SK-N-SH (cell line): ENCODE results near the gene TNFRSF12A.

Source experiments
- EP300 ChIP-seq, 2 experiments: IDR thresholded peaks; 2 replicates each; pipeline versions ENCODE4 v1.4.0 to v1.6.1; 2012; ENCODE audit warnings: borderline replicate concordance in 1 of 2, low read depth in 1 of 2, low read length in 1 of 2
- EZH2phosphoT487 ChIP-seq: fragments of 200-600 bp; sonication (generic); IDR thresholded peaks from 2 replicates; pipeline ENCODE4 v1.6.1; 2017; ENCODE audit warnings: low read depth, mixed run types, mild to moderate bottlenecking, antibody characterized with exemption, moderate library complexity, borderline replicate concordance
- FOSL2 ChIP-seq: IDR thresholded peaks from 2 replicates; pipeline ENCODE4 v1.4.0; 2012; ENCODE audit warnings: low read depth, mild to moderate bottlenecking, moderate library complexity, borderline replicate concordance
- GATA2 ChIP-seq: sonication (generic); formaldehyde crosslinking; IDR thresholded peaks from 2 replicates; pipeline ENCODE4 v1.5.0; 2020; ENCODE audit warnings: mild to moderate bottlenecking, missing genetic modification reagents
- JUND ChIP-seq: IDR thresholded peaks from 2 replicates; pipeline ENCODE4 v1.4.0; 2012
- NRF1 ChIP-seq: IDR thresholded peaks from 2 replicates; pipeline ENCODE4 v1.6.1; 2012; ENCODE audit warnings: low read depth, mild to moderate bottlenecking, low read length
- POLR2AphosphoS5 ChIP-seq: IDR thresholded peaks from 2 replicates; pipeline ENCODE4 v1.6.1; 2012; ENCODE audit warnings: low read depth, low read length
- SMC3 ChIP-seq: IDR thresholded peaks from 2 replicates; pipeline ENCODE4 v1.6.1; 2012; ENCODE audit warnings: low read depth, low read length, improper control_type of control experiment
- TAF1 ChIP-seq: IDR thresholded peaks from 2 replicates; pipeline ENCODE4 v1.6.1; 2012; ENCODE audit warnings: low read depth, mild to moderate bottlenecking, low read length, moderate library complexity, borderline replicate concordance
- TCF12 ChIP-seq: IDR thresholded peaks from 2 replicates; pipeline ENCODE4 v1.4.0; 2012
- YY1 ChIP-seq: IDR thresholded peaks from 2 replicates; pipeline ENCODE4 v1.4.0; 2012; ENCODE audit warnings: low read depth, mild to moderate bottlenecking
- TF ChIP-seq, protein P1 (sequence below): fragments of 200-600 bp; sonication (generic); IDR thresholded peaks from 2 replicates; pipeline ENCODE4 v1.6.1; 2017; ENCODE audit warnings: antibody characterized with exemption, mild to moderate bottlenecking, moderate library complexity
- TF ChIP-seq, protein P2 (sequence below): IDR thresholded peaks from 2 replicates; pipeline ENCODE4 v1.6.1; 2012; ENCODE audit warnings: mild to moderate bottlenecking, low read depth, low read length, moderate library complexity
- TF ChIP-seq, protein P3 (sequence below): IDR thresholded peaks from 2 replicates; pipeline ENCODE4 v1.4.0; 2012; ENCODE audit warnings: low read depth, borderline replicate concordance

DNA sequence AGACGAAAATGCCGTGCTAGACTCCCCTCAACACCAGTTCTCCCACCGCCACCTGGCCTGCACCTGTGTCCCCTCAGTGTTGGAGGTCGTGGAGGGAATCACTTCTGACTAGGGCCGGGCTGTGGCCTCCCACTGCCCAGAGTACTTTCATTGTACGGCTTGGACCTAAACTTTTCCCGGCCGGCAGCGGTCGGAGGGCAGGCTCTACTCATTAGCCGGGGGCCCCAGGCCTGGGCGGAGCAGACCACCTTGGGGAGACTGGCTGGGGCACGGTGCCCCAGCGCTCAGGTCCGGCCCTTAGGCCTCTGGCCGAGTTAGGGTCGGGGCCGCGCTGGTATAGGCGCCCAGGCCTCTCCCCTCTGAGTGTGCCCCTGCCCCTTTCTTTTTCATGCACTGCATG lies 2.8 kb upstream of the TNFRSF12A start:
- TF ChIP-seq NRF1 (no peak), YY1 (no peak), TAF1 (no peak), TCF12 (no peak), SMC3 (no peak), EP300 (IDR thresholded peaks at IDR 0.05; ENCODE audit: borderline replicate concordance in 1 of 2, low read depth in 1 of 2, low read length in 1 of 2) (no peak), POLR2AphosphoS5 (no peak), JUND (no peak), GATA2 (CRISPR knock-in tag) (no peak), EZH2phosphoT487 (no peak), FOSL2 (no peak)
- TF ChIP-seq, protein P1, sequence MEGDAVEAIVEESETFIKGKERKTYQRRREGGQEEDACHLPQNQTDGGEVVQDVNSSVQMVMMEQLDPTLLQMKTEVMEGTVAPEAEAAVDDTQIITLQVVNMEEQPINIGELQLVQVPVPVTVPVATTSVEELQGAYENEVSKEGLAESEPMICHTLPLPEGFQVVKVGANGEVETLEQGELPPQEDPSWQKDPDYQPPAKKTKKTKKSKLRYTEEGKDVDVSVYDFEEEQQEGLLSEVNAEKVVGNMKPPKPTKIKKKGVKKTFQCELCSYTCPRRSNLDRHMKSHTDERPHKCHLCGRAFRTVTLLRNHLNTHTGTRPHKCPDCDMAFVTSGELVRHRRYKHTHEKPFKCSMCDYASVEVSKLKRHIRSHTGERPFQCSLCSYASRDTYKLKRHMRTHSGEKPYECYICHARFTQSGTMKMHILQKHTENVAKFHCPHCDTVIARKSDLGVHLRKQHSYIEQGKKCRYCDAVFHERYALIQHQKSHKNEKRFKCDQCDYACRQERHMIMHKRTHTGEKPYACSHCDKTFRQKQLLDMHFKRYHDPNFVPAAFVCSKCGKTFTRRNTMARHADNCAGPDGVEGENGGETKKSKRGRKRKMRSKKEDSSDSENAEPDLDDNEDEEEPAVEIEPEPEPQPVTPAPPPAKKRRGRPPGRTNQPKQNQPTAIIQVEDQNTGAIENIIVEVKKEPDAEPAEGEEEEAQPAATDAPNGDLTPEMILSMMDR: no peak
- TF ChIP-seq, protein P2, sequence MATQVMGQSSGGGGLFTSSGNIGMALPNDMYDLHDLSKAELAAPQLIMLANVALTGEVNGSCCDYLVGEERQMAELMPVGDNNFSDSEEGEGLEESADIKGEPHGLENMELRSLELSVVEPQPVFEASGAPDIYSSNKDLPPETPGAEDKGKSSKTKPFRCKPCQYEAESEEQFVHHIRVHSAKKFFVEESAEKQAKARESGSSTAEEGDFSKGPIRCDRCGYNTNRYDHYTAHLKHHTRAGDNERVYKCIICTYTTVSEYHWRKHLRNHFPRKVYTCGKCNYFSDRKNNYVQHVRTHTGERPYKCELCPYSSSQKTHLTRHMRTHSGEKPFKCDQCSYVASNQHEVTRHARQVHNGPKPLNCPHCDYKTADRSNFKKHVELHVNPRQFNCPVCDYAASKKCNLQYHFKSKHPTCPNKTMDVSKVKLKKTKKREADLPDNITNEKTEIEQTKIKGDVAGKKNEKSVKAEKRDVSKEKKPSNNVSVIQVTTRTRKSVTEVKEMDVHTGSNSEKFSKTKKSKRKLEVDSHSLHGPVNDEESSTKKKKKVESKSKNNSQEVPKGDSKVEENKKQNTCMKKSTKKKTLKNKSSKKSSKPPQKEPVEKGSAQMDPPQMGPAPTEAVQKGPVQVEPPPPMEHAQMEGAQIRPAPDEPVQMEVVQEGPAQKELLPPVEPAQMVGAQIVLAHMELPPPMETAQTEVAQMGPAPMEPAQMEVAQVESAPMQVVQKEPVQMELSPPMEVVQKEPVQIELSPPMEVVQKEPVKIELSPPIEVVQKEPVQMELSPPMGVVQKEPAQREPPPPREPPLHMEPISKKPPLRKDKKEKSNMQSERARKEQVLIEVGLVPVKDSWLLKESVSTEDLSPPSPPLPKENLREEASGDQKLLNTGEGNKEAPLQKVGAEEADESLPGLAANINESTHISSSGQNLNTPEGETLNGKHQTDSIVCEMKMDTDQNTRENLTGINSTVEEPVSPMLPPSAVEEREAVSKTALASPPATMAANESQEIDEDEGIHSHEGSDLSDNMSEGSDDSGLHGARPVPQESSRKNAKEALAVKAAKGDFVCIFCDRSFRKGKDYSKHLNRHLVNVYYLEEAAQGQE: no peak
- TF ChIP-seq, protein P3, sequence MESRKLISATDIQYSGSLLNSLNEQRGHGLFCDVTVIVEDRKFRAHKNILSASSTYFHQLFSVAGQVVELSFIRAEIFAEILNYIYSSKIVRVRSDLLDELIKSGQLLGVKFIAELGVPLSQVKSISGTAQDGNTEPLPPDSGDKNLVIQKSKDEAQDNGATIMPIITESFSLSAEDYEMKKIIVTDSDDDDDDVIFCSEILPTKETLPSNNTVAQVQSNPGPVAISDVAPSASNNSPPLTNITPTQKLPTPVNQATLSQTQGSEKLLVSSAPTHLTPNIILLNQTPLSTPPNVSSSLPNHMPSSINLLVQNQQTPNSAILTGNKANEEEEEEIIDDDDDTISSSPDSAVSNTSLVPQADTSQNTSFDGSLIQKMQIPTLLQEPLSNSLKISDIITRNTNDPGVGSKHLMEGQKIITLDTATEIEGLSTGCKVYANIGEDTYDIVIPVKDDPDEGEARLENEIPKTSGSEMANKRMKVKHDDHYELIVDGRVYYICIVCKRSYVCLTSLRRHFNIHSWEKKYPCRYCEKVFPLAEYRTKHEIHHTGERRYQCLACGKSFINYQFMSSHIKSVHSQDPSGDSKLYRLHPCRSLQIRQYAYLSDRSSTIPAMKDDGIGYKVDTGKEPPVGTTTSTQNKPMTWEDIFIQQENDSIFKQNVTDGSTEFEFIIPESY: no peak
